ENCODE results near the gene SELE. TPM values are rescaled to one million over a fixed set of nuclear protein-coding genes. Genes with fewer than 3 reads are reported as not detected.
A peak's percentile ranks its signal among the peaks of the same experiment; 100 is the strongest.

SELE gene
- total and polyA plus RNA-seq, 12 donors = 0.14 to 7.2 (median 0.97) TPM

DNA sequence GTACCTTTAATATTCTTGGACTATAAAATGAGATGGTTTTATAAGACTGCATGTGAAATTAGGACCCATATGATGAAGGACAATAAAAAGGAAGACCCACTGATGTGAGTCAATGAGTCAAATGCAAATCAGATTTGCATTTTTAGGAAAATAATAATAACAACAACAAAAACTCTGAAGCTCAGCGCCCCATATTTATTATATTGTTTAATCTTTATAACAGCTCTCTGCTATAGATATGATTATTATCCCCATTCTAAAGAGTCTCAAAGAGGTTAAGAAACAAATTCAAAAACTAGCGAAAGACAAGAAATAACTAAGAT, 21.6 kb downstream of the SELE start:
- no peaks in the 10 kb centered on the region for H3K27me3 ChIP-seq
- no peak overlapping the region for H3K4me3 ChIP-seq
- H3K9me3 ChIP-seq (replicated peaks in 1 of 3) = peaks cover 0 to 4% (median 0%) of the 10 kb centered on the region in 3 donors
- no peak for DNase-seq
- no peak overlapping the region for H3K27ac ChIP-seq
- H3K4me1 ChIP-seq (replicated peaks in 1 of 2) = no peaks in the 10 kb centered on the region
- intact Hi-C loops (cut with DNase I) = loop anchor here in 1 of 2 donors (10.0 kb wide), 1 partner anchor 117 kb away; no protein-coding TSS in a partner anchor
- no peaks in the 10 kb centered on the region for H3K36me3 ChIP-seq (replicated peaks in 1 of 2)
- 81 to 89% (median 85%) methylated on average over 2 of the region's 2 CpGs for WGBS, 4 donors
- TF ChIP-seq POLR2A (IDR thresholded peaks at IDR 0.05) = no peak
- TF ChIP-seq, protein P1, sequence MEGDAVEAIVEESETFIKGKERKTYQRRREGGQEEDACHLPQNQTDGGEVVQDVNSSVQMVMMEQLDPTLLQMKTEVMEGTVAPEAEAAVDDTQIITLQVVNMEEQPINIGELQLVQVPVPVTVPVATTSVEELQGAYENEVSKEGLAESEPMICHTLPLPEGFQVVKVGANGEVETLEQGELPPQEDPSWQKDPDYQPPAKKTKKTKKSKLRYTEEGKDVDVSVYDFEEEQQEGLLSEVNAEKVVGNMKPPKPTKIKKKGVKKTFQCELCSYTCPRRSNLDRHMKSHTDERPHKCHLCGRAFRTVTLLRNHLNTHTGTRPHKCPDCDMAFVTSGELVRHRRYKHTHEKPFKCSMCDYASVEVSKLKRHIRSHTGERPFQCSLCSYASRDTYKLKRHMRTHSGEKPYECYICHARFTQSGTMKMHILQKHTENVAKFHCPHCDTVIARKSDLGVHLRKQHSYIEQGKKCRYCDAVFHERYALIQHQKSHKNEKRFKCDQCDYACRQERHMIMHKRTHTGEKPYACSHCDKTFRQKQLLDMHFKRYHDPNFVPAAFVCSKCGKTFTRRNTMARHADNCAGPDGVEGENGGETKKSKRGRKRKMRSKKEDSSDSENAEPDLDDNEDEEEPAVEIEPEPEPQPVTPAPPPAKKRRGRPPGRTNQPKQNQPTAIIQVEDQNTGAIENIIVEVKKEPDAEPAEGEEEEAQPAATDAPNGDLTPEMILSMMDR (IDR thresholded peaks at IDR 0.05) = peak in 1 of 6 experiments; percentile 18

DNA sequence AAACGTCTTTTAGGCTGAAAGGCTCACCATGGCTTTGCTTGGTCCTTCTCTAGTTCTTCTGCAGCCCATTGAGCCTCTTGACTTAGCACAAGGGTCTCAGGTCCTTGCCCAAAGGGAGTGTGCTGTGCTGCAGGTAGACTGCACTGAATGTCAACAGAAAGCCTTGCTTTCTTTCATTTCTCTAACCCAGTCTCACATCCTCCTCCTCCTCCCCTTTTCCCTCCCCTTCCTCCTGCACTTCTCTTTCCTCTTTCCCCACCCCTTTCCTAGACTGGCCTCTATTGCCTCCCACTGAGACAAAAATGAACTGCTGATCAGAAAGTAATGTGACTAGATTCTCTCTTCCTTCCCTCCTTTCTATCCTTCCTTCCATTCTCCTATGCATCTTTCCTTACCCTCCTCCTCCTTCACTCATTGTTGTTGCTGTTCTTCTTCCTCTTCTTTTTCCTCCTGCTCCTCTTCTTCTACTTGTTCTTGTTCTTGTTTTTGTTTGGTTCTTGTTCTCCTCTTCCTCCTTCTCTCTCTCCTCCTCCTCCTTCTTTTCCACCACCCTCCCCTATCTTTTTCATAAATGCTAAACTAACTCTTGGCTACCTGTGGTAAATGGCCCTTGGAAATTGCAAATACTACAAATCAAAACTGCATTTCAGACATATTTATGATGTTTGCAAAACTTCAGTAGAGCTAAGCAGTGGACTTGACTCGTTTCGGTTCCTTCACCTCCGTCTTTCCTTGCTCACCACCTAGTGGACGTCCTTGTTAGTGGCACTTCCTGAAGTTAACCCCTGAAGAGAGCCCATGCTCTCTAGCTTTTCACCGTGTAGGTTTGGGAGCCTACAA, 22.2 kb downstream of the SELE start, which contains the start of gene SELL:
Gene SELL (minus strand): TSS at position 152 of the 840 bp plus-strand sequence. CDS start 122 bp downstream, at position 30.
- 5 to 9% (median 5%) methylated on average over 6 of the region's 6 CpGs for WGBS, 4 donors
- Histone ChIP-seq H3K36me3 (replicated peaks in 1 of 2) (no peaks in the 10 kb centered on the region), H3K27me3 (no peaks in the 10 kb centered on the region), H3K9me3 (replicated peaks in 1 of 3) (peaks cover 0 to 4% (median 0%) of the 10 kb centered on the region in 3 donors), H3K4me3 (peak within 1 kb of the TSS in 1 of 4 donors; percentile 42), H3K27ac (no peak within 1 kb of the TSS), H3K4me1 (replicated peaks in 1 of 2) (no peaks in the 10 kb centered on the region)
- TF ChIP-seq, protein P1 (IDR thresholded peaks at IDR 0.05) = peak; percentile 57 to 77 (median 69)
- TF ChIP-seq POLR2A (IDR thresholded peaks at IDR 0.05) = no peak
- peak; percentile 50 to 75 (median 63) for DNase-seq
- intact Hi-C loops (cut with DNase I) = loop anchor here in 1 of 2 donors (10.0 kb wide), 1 partner anchor 117 kb away; no protein-coding TSS in a partner anchor

DNA sequence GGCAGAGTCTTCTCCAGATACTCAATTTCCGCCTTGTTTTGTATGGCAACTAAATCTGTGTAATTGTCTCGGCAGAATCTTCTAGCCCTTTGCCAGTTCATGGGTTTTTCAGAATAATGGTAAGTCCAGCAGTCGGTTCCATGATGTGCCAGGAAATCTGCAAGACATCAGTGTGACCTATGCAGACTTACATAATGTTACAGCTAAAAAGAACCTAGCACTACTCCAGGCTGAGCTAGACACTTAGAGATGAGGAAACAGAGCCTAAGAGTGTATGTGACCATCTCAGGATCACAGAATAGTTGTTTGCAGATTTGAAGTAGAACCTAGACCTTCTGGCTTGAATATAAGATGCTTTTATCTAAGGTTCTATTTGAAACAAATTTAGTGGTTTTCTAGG, 25.2 kb downstream of the SELE start:
- Histone ChIP-seq H3K9me3 (replicated peaks in 1 of 3) (no peaks in the 10 kb centered on the region), H3K36me3 (replicated peaks in 1 of 2) (no peaks in the 10 kb centered on the region), H3K27me3 (no peaks in the 10 kb centered on the region), H3K4me1 (replicated peaks in 1 of 2) (no peaks in the 10 kb centered on the region), H3K4me3 (no peak overlapping the region), H3K27ac (no peak overlapping the region)
- WGBS, 4 donors = 65 to 75% (median 68%) methylated on average over 3 of the region's 3 CpGs
- DNase-seq = no peak
- intact Hi-C loops (cut with DNase I) = no loop called here
- TF ChIP-seq POLR2A (IDR thresholded peaks at IDR 0.05) = no peak
- TF ChIP-seq, protein P1 (IDR thresholded peaks at IDR 0.05) = no peak

DNA sequence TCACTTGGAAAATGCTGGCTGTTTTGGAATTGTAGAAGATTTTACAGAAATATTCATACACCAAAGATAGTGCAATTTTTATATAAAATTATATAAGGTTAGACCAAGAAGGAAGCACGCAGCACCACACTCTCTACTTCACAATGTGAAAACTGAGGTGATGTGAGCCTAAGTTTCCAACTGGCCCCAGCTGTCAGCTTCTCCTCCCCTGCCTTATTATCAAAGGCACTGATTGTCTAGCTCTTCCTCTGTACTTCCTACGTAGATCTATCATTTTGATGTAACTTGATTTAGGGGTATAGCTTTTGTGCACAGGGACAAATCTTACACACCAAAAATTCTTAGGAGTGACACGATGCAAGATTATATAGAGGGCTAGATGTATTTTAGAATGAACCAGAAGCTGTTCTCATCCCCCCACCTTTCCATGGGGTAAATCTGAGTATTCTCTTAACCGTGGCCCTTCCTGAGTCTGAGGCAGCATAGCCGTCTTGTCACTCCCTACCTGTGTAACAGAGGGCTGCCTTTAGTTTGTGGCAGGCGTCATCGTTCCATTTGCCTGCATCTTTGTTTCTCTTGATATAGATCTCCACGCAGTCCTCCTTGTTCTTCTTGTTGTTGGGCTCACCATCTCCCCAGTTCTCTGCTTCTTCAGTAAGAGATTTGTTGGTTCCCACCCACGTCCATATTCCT, 25.8 kb downstream of the SELE start:
- intact Hi-C loops (cut with DNase I) = no loop called here
- TF ChIP-seq, protein P1 (IDR thresholded peaks at IDR 0.05) = no peak
- TF ChIP-seq POLR2A (IDR thresholded peaks at IDR 0.05) = no peak
- 61 to 74% (median 68%) methylated on average over 9 of the region's 9 CpGs for WGBS, 4 donors
- no peak overlapping the region for H3K27ac ChIP-seq
- H3K36me3 ChIP-seq (replicated peaks in 1 of 2) = no peaks in the 10 kb centered on the region
- no peak for DNase-seq
- H3K4me1 ChIP-seq (replicated peaks in 1 of 2) = no peaks in the 10 kb centered on the region
- no peaks in the 10 kb centered on the region for H3K27me3 ChIP-seq
- no peaks in the 10 kb centered on the region for H3K9me3 ChIP-seq (replicated peaks in 1 of 3)
- H3K4me3 ChIP-seq = no peak overlapping the region
